Measurements from ENCODE around the gene LDB1. TPM values are rescaled to one million over a fixed set of nuclear protein-coding genes. Genes with fewer than 3 reads are reported as not detected.

The LDB1 gene
- total and polyA plus RNA-seq, 2 of the 13 experiments (the other 11 are each of a cell fraction or from before 2014, with no cell fraction given) = 17.2 to 45.5 TPM

DNA sequence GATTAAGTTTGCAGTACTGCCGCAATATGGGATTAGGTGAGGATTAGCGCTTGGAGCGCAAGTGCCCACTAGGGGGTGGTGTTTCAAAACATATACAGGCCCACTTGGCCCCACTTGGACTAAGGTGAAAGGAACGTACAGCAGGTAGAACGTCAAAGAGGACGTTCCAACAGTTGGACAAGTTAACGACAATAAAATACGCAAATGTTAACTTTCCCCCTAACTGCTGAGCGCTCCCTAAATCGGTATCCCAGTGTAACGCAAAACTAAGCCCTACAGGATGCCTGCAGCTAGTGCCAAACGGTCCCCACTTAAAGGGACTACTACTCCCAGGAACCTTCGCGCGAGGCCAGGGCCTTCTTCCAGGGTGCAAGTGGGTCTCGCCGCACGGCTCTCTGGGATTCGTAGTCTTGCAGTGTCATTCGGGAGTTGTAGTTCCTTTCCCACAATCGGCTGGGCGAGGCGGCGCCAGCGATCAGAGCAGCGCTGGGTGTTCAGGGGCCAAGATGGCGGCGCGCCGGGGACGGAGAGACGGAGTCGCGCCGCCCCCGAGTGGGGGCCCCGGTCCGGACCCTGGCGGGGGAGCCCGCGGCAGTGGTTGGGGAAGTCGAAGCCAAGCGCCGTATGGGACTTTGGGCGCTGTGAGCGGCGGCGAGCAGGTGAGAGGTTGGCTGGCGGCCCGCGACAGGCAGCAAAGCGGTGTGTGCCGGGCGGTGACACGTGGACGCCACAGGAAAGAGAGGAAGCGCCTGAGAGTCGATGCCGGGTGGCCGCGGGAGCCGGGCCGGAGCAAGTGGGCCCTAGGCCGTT is 12.6 kb upstream of the LDB1 start, which contains the start of gene PPRC1 (continued):
- TF ChIP-seq ZNF737 (CRISPR knock-in tag; IDR thresholded peaks at IDR 0.05; ENCODE audit: borderline replicate concordance) (no peak), ZNF383 (CRISPR knock-in tag; IDR thresholded peaks at IDR 0.05; ENCODE audit: borderline replicate concordance) (no peak), MXD4 (CRISPR knock-in tag; IDR thresholded peaks at IDR 0.05) (peak; percentile 95; the same call in 1 of the 2 replicates), RBM22 (optimal IDR thresholded peaks at IDR 0.05; ENCODE audit: low read length) (no peak), YY1 (IDR thresholded peaks at IDR 0.05; ENCODE audit: insufficient read depth, insufficient replicate concordance, low read depth, low read length) (peak; percentile 98), ZNF20 (CRISPR knock-in tag; IDR thresholded peaks at IDR 0.05) (no peak), FOXC1 (CRISPR knock-in tag; IDR thresholded peaks at IDR 0.05; ENCODE audit: borderline replicate concordance) (peak; percentile 35; the same call in 1 of the 2 replicates), ZFP41 (CRISPR knock-in tag; IDR thresholded peaks at IDR 0.05; ENCODE audit: borderline replicate concordance) (no peak), NONO (IDR thresholded peaks at IDR 0.05) (no peak), NONO (CRISPR knock-in tag; conservative IDR thresholded peaks at IDR 0.05) (peak; percentile 75; the same call in 1 of the 2 replicates), ZNF484 (CRISPR knock-in tag; IDR thresholded peaks at IDR 0.05; ENCODE audit: borderline replicate concordance, low read depth) (no peak), ZNF256 (CRISPR knock-in tag; conservative IDR thresholded peaks at IDR 0.05) (no peak), ARNT2 (CRISPR knock-in tag; IDR thresholded peaks at IDR 0.05; ENCODE audit: low read depth) (0 out of 2 replicates have a peak, but pooled peaks have one; percentile 65), RBM39 (IDR thresholded peaks at IDR 0.05; ENCODE audit: low read depth, low read length, poor library complexity, severe bottlenecking) (no peak), RBAK (CRISPR knock-in tag; IDR thresholded peaks at IDR 0.05) (no peak), REPIN1 (CRISPR knock-in tag; IDR thresholded peaks at IDR 0.05; ENCODE audit: borderline replicate concordance, low read depth) (peak; percentile 60; the same call in 1 of the 2 replicates), ZNF564 (CRISPR knock-in tag; IDR thresholded peaks at IDR 0.05) (peak; percentile 84; the same call in 1 of the 2 replicates), ISX (CRISPR knock-in tag; conservative IDR thresholded peaks at IDR 0.05) (no peak), PRPF4 (IDR thresholded peaks at IDR 0.05; ENCODE audit: low read depth, low read length, poor library complexity, severe bottlenecking) (no peak), TMF1 (CRISPR knock-in tag; IDR thresholded peaks at IDR 0.05; ENCODE audit: low read depth) (peak; percentile 56; the same call in 1 of the 2 replicates), NRL (CRISPR knock-in tag; IDR thresholded peaks at IDR 0.05; ENCODE audit: borderline replicate concordance) (peak; percentile 30; the same call in 1 of the 2 replicates)
- TF ChIP-seq, protein P1, sequence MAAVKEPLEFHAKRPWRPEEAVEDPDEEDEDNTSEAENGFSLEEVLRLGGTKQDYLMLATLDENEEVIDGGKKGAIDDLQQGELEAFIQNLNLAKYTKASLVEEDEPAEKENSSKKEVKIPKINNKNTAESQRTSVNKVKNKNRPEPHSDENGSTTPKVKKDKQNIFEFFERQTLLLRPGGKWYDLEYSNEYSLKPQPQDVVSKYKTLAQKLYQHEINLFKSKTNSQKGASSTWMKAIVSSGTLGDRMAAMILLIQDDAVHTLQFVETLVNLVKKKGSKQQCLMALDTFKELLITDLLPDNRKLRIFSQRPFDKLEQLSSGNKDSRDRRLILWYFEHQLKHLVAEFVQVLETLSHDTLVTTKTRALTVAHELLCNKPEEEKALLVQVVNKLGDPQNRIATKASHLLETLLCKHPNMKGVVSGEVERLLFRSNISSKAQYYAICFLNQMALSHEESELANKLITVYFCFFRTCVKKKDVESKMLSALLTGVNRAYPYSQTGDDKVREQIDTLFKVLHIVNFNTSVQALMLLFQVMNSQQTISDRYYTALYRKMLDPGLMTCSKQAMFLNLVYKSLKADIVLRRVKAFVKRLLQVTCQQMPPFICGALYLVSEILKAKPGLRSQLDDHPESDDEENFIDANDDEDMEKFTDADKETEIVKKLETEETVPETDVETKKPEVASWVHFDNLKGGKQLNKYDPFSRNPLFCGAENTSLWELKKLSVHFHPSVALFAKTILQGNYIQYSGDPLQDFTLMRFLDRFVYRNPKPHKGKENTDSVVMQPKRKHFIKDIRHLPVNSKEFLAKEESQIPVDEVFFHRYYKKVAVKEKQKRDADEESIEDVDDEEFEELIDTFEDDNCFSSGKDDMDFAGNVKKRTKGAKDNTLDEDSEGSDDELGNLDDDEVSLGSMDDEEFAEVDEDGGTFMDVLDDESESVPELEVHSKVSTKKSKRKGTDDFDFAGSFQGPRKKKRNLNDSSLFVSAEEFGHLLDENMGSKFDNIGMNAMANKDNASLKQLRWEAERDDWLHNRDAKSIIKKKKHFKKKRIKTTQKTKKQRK (IDR thresholded peaks at IDR 0.05; ENCODE audit: low read length) = no peak
- TF ChIP-seq, protein P2, sequence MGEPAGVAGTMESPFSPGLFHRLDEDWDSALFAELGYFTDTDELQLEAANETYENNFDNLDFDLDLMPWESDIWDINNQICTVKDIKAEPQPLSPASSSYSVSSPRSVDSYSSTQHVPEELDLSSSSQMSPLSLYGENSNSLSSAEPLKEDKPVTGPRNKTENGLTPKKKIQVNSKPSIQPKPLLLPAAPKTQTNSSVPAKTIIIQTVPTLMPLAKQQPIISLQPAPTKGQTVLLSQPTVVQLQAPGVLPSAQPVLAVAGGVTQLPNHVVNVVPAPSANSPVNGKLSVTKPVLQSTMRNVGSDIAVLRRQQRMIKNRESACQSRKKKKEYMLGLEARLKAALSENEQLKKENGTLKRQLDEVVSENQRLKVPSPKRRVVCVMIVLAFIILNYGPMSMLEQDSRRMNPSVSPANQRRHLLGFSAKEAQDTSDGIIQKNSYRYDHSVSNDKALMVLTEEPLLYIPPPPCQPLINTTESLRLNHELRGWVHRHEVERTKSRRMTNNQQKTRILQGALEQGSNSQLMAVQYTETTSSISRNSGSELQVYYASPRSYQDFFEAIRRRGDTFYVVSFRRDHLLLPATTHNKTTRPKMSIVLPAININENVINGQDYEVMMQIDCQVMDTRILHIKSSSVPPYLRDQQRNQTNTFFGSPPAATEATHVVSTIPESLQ (CRISPR knock-in tag; conservative IDR thresholded peaks at IDR 0.05) = 0 out of 2 replicates have a peak, but pooled peaks have one; percentile 18
- TF ChIP-seq, protein P3, sequence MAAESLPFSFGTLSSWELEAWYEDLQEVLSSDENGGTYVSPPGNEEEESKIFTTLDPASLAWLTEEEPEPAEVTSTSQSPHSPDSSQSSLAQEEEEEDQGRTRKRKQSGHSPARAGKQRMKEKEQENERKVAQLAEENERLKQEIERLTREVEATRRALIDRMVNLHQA (CRISPR knock-in tag; IDR thresholded peaks at IDR 0.05) = no peak
